Central memory CD8-positive, alpha-beta T cell (primary cell): ENCODE results near the gene KRT38.

Experiments
- ATAC-seq: fragments of 150-1000 bp; cut with Tn5 transposase; replicated peaks from 2 replicates; pipeline ENCODE4 v1.10.0; 2022; ENCODE audit warnings: mild to moderate bottlenecking, moderate FRiP score, moderate number of reproducible peaks; ENCODE audit not compliant: poor library complexity, severe bottlenecking; ENCODE audit errors: extremely low read depth
- DNase-seq, 2 donors: peaks; one replicate each; pipeline ENCODE4 v3.0.0; 2021; ENCODE audit warnings: low spot score in 2 of 2
- H3K27ac Mint-ChIP-seq: one replicate; pipeline ENCODE4 v1.8.0; 2022; ENCODE audit warnings: low read depth, mild to moderate bottlenecking, moderate library complexity, mixed read lengths
- H3K27me3 Mint-ChIP-seq: one replicate; pipeline ENCODE4 v1.8.0; 2022; ENCODE audit warnings: mixed read lengths
- H3K36me3 Mint-ChIP-seq: one replicate; pipeline ENCODE4 v1.8.0; 2022; ENCODE audit warnings: mild to moderate bottlenecking, moderate library complexity, mixed read lengths; ENCODE audit not compliant: insufficient read depth
- H3K4me1 Mint-ChIP-seq: one replicate; pipeline ENCODE4 v1.8.0; 2022; ENCODE audit warnings: mixed read lengths
- H3K4me3 Mint-ChIP-seq: one replicate; pipeline ENCODE4 v1.8.0; 2022; ENCODE audit warnings: mild to moderate bottlenecking, moderate library complexity, mixed read lengths
- H3K9me3 Mint-ChIP-seq: one replicate; pipeline ENCODE4 v1.8.0; 2022; ENCODE audit warnings: mixed read lengths

The KRT38 gene

DNA sequence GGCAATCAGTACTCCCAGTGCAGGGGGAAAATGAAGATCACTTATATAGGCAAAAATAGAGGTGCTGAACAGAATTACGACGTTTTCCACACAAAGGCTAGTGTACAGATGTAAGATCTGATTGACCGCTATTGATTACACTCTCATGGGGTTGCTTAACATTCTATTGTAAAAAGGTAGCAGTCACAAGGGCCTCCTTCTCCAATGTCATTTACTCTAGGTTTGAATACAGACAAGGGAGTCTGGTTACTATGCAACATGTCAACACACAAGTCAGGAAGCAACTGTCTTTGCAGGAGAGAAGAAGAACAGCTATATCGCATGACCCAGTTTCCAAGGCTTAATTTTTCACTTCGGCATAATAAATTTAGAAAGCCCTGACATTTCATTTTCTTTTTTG lies 24.3 kb downstream of the KRT38 start:
- no peak for ATAC-seq
- no peak overlapping the region for H3K27ac Mint-ChIP-seq
- no peak for DNase-seq
- no peaks in the 10 kb centered on the region for H3K36me3 Mint-ChIP-seq
- no peak overlapping the region for H3K4me3 Mint-ChIP-seq
- H3K27me3 Mint-ChIP-seq, result peaks cover 15% of the 10 kb centered on the region
- peaks cover 23% of the 10 kb centered on the region for H3K4me1 Mint-ChIP-seq
- no peaks in the 10 kb centered on the region for H3K9me3 Mint-ChIP-seq

DNA sequence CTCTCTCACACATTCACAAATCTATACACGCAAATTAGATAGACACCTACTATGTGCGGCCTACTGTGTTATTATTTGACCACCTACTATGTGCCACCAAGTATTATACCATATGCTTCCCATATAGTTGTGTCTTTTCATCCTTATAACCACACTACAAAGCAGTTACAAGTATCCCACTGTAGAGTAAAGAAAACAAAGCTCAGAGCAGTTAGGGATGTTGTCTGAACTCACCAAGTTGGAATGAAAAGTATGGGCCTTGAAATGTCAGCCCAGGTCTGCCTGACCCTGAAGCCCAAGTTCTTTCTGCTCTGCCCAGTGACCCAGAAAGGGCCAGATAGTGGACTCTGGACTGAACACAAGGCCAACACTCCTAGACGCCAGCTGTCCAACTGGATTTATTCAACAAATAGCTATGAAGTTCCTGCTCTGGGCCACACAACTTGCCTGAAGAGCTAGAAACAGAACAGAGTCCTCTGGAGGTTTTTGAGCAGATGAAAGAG lies 24.9 kb downstream of the KRT38 start:
- H3K9me3 Mint-ChIP-seq, result no peaks in the 10 kb centered on the region
- peaks cover 22% of the 10 kb centered on the region for H3K4me1 Mint-ChIP-seq
- ATAC-seq (no peak), DNase-seq (no peak)
- H3K27ac Mint-ChIP-seq, result no peak overlapping the region
- H3K4me3 Mint-ChIP-seq, result no peak overlapping the region
- peaks cover 9% of the 10 kb centered on the region for H3K27me3 Mint-ChIP-seq
- H3K36me3 Mint-ChIP-seq, result no peaks in the 10 kb centered on the region

DNA sequence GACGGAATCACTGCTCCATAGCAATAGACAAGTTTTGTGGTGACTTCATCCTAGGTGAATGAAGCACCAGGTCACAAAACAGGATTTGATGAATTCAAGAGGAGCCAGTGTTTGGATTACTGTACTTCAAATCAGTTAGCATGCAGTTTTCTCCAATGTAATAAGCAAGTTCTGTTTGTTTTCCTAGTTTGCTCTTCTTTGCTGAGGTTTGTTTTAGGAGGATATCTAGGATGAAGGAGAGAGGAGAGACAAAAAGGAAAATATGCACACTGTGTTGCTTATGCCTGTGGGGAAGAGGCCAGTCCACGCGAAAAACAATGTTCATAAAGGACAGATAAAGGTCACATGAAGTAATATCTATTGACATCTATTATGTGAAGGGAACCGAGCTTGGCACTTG lies 25.4 kb downstream of the KRT38 start:
- Mint-ChIP-seq H3K9me3 (no peaks in the 10 kb centered on the region), H3K27me3 (peaks cover 4% of the 10 kb centered on the region), H3K27ac (no peak overlapping the region), H3K36me3 (no peaks in the 10 kb centered on the region), H3K4me3 (no peak overlapping the region), H3K4me1 (peaks cover 17% of the 10 kb centered on the region)
- DNase-seq (no peak), ATAC-seq (no peak)

DNA sequence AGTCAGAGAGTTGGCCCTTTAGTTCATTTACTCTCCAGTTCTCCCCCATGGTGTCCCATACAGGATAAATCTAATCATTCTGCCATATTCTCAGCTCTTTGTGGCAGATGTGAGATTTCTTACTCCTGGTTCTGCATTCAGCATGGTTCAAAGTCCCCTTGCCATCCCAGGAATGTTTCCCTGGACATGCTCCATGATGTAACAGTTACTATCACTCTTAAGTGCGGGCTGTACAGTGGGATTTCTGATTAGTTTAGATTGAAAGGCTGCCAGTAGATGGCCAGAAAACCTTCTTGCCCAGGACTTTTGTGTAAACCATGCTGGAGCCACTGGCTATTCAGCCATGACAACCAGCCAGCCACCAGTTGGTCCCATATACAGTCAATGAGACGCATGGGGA lies 26.8 kb downstream of the KRT38 start:
- Mint-ChIP-seq H3K4me3 (no peak overlapping the region), H3K4me1 (peaks cover 12% of the 10 kb centered on the region), H3K27ac (no peak overlapping the region), H3K36me3 (no peaks in the 10 kb centered on the region), H3K27me3 (no peaks in the 10 kb centered on the region), H3K9me3 (no peaks in the 10 kb centered on the region)
- ATAC-seq (no peak), DNase-seq (no peak)

DNA sequence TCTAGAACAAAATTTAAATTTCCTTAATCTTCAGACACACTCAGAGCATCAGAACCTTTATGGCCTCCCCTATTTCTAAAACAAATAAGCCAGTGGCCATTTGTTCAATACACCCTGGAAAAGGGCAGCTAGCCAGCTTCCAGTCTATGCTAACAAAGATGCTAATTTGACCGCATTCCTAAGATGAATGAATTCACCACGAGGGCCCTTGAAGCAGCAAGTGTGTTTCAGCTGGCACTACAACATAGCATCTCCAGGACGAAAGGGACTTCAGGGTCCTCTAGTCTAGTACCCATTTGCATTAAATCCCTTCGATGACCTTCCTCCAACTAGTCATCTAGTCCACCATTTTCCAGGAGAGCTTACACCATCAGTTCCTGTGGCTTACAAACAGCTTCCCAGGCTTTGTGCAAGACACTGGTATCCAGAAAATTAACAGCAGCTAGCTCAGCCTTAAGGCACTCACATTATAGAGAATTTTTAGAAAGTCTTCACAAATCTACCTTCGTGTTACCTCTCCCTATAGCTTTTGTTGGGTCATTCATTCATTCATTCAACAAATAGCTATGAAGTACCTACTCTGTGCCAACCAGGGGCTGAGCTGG lies 27.3 kb downstream of the KRT38 start:
- Mint-ChIP-seq H3K4me3 (no peak overlapping the region), H3K9me3 (no peaks in the 10 kb centered on the region), H3K4me1 (peaks cover 17% of the 10 kb centered on the region), H3K27ac (no peak overlapping the region), H3K27me3 (peaks cover 3% of the 10 kb centered on the region), H3K36me3 (no peaks in the 10 kb centered on the region)
- DNase-seq (no peak), ATAC-seq (no peak)

DNA sequence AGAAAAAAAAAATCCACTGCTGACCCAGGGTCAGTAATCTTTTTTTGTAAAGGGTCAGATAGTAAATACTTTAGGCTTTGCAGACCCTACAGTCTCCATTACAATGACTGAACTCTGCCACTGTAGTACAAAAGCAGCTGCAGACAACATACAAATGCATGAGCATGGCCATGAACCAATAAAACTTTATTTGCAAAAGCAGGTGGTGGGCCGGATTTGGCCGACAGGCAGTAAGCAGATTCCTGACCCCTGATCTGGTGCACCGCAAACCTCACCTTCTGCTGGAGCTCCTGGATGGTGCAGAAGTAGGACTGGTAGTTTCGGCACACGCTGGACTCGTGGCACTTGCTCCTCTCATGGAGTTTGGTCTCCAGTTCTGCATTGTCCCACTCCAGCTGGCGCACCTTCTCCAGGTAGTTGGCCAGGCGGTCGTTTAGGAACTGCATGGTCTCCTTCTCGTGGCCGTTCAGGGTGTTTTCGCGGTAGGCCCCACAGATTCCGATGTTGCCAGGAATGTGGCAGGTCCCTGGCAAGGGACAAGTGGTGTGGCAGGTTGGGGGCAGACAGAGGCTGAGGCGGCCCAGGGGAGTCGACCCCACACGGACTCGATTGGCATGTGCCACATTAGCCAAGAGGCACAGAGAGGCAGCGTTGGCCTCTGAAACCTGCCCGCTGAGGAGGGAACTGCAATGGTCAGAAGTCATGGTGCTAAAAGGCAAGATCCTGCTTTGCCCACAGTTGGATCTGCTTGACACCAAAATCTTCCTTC lies 29.5 kb downstream of the KRT38 start:
- ATAC-seq (no peak), DNase-seq (no peak)
- peaks cover 7% of the 10 kb centered on the region for H3K27me3 Mint-ChIP-seq
- H3K9me3 Mint-ChIP-seq, result no peaks in the 10 kb centered on the region
- H3K4me1 Mint-ChIP-seq, result peaks cover 12% of the 10 kb centered on the region
- no peak overlapping the region for H3K27ac Mint-ChIP-seq
- no peaks in the 10 kb centered on the region for H3K36me3 Mint-ChIP-seq
- H3K4me3 Mint-ChIP-seq, result no peak overlapping the region

DNA sequence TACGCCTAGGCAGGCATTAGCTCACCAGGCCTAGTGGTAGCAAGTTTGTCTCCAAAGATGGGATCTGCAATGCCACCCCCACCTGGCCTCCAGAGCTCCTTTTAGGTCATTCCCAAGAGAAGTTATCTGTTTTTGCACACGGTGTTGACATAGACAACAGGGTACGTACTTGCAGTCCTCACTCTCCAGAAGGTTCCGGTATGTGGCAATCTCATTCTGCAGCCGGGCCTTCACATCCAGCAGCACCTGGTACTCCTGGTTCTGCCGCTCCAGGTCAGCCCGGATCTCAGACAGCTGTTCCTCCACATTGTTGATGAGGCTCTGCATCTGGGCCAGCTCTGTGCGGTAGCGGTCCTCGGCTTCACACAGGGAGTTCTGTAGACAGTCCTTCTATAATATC lies 33.6 kb downstream of the KRT38 start:
- H3K27me3 Mint-ChIP-seq, result peaks cover 7% of the 10 kb centered on the region
- no peak overlapping the region for H3K4me3 Mint-ChIP-seq
- peaks cover 36% of the 10 kb centered on the region for H3K4me1 Mint-ChIP-seq
- no peak for DNase-seq
- H3K27ac Mint-ChIP-seq, result no peak overlapping the region
- H3K9me3 Mint-ChIP-seq, result no peaks in the 10 kb centered on the region
- no peaks in the 10 kb centered on the region for H3K36me3 Mint-ChIP-seq
- ATAC-seq, result no peak

DNA sequence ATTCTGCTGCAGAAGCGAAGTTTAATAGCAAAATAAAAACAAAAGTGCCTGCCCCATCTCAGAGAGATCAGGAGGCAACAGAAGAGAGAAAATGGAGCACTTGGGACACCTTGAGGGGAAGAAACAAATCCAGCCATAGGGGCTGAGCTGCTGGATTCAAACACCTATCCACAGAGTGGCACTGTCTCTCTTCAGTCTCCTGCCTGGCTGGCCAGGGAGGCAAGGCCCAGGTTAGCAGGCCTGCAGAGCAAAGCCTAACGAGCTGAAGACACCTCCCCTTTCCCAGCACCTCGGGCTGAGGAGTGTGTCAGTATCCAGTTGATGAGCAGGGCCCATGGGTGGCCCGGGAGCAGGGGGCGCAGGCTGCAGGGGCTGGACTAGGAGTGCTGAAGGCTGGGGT lies 34.6 kb downstream of the KRT38 start:
- DNase-seq (no peak), ATAC-seq (no peak)
- H3K36me3 Mint-ChIP-seq, result no peaks in the 10 kb centered on the region
- H3K9me3 Mint-ChIP-seq, result no peaks in the 10 kb centered on the region
- H3K4me1 Mint-ChIP-seq, result peaks cover 36% of the 10 kb centered on the region
- no peak overlapping the region for H3K27ac Mint-ChIP-seq
- H3K27me3 Mint-ChIP-seq, result peaks cover 7% of the 10 kb centered on the region
- no peak overlapping the region for H3K4me3 Mint-ChIP-seq

DNA sequence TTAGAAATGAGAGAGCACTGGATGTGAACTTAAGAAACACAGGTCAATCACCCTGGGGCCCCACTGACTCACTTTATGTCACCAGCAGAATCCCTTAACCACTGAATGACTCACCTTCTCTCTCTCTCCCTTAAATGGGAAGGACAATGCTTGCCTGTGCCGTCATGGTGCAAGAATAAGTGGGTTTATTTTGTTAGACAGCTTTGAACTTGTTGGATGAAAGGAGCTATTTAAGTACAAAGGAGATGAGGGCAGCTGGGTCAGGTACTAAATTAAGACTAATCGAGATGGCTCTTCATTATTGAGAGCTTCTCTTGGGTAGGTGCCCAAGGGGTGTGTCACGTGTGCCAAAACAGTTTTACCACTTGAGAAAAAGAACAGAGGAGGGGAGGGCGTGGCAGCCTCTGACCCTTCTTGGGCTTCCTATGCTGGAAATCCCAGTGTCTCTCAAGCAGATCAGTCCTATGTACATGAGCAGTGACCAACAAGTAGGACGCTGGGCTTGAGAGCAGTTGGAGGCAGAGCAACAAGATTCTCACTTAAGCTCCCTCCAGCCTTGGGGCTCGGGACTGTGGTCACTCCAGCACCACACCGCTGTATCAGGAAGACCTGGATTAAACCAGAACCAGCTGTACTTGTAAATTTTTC lies 36.6 kb downstream of the KRT38 start:
- DNase-seq (no peak), ATAC-seq (peak; percentile 70)
- H3K27me3 Mint-ChIP-seq, result peaks cover 7% of the 10 kb centered on the region
- no peaks in the 10 kb centered on the region for H3K36me3 Mint-ChIP-seq
- no peaks in the 10 kb centered on the region for H3K9me3 Mint-ChIP-seq
- peaks cover 38% of the 10 kb centered on the region for H3K4me1 Mint-ChIP-seq
- no peak overlapping the region for H3K4me3 Mint-ChIP-seq
- H3K27ac Mint-ChIP-seq, result peak overlapping the region; percentile 8

DNA sequence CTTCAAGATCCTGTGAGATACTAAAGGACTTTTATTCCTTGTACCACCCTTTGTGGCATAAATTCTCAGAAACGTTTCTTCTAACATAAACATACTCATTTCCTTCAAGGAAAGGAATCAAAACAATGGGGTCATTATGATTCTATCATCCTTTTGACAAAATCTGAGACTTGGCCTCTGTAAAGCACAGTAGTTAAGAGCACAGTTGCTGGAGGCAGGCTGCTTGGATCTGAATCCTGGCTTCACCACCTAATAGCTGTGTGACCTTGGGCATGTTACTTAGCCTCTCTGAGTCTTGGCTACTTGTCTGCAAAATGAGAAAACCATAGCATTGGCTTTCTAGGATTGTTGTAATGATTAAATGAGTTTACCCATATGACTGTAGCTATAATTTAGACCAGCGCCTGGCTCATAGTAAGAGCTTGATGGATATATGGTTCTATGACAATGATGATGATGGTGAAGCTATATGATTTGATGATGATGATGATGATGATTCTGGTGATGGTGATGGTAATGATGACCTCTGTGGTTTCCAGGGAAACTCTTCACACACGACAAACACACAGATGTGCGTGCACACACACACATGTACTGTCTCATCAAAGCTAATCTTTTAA lies 37.3 kb downstream of the KRT38 start:
- H3K36me3 Mint-ChIP-seq, result no peaks in the 10 kb centered on the region
- H3K27ac Mint-ChIP-seq, result peak overlapping the region; percentile 8
- peaks cover 4% of the 10 kb centered on the region for H3K27me3 Mint-ChIP-seq
- no peak overlapping the region for H3K4me3 Mint-ChIP-seq
- no peaks in the 10 kb centered on the region for H3K9me3 Mint-ChIP-seq
- ATAC-seq (peak; percentile 19), DNase-seq (no peak)
- H3K4me1 Mint-ChIP-seq, result peaks cover 34% of the 10 kb centered on the region

DNA sequence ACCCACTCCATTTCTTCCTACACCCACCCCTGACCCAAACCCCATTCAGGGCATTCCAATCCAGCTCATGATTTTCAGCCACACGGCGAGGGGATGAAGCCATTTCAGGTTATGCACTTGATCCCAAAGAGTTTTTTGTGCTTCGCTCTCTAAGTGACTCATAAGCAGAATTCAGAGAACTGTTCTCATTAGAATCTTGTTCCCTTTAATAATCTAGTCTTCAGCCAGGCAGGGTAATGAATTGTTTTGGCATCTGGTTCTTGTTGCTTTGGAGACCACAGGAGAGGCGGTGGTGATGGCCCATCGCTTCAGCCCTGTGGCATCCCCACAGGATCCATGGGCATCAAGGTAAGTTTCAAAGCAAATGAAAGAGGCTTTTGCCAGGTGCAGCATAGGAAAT lies 38.6 kb downstream of the KRT38 start:
- peaks cover 30% of the 10 kb centered on the region for H3K4me1 Mint-ChIP-seq
- ATAC-seq, result no peak
- peak overlapping the region; percentile 27 for H3K27ac Mint-ChIP-seq
- no peaks in the 10 kb centered on the region for H3K36me3 Mint-ChIP-seq
- no peaks in the 10 kb centered on the region for H3K9me3 Mint-ChIP-seq
- no peak overlapping the region for H3K4me3 Mint-ChIP-seq
- no peak for DNase-seq
- H3K27me3 Mint-ChIP-seq, result peaks cover 8% of the 10 kb centered on the region

DNA sequence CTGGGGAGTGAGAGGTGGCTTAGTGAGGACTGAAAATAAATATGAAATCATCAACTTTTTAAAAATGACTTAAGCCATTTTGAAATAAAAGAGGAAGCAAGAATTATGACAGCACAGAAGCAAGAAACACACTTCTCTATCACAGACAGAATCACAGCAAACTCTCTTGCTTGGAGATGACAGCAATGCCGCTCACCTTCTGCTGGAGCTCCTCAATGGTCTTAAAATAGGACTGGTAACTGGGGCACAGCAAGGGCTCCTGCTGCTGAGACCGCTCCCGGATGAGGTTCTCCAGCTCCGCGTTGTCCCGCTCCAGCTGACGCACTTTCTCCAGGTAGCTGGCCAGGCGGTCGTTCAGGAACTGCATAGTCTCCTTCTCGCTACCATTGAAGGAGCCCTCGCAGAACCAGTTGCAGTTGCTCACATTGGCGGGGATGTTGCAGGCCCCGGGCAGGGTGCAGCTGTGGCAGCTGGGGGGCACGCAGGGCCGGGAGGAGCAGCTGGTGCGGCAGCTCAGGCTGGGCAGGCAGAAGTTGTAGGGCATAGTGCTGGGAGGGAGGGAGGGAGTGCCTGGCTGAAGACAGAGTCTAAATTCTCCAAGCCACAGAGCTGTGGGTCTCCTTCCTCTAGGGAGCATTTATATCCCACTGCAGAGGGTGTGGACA lies 43.7 kb downstream of the KRT38 start, which contains the start of gene KRT31:
Gene KRT31, minus strand, starts transcription at position 613 of the 665 bp plus-strand sequence. Its CDS starts 69 bp downstream, at position 544.
- no peak within 1 kb of the TSS for H3K27ac Mint-ChIP-seq
- H3K9me3 Mint-ChIP-seq, result no peaks in the 10 kb centered on the region
- no peak within 1 kb of the TSS for H3K4me3 Mint-ChIP-seq
- peaks cover 27% of the 10 kb centered on the region for H3K27me3 Mint-ChIP-seq
- H3K4me1 Mint-ChIP-seq, result peaks cover 6% of the 10 kb centered on the region
- no peak for ATAC-seq
- no peaks in the 10 kb centered on the region for H3K36me3 Mint-ChIP-seq
- no peak for DNase-seq
